Right lobe of liver (tissue), 6 donors: ENCODE measurements around the gene SLC24A3. TPM values are rescaled to one million over a fixed set of nuclear protein-coding genes. Genes with fewer than 3 reads are reported as not detected.

Experiments
- ATAC-seq, 4 donors: fragments of 200-7000 bp; cut with Tn5 transposase; one replicate each; pipeline ENCODE4 v1.9.1; 2020; ENCODE audit warnings: mild to moderate bottlenecking in 4 of 4, moderate library complexity in 4 of 4
- DNase-seq, 3 donors: peaks; one replicate each; pipeline ENCODE4 v3.0.0-alpha.2; 2020
- H3K27ac ChIP-seq, 3 donors: fragments of 200-600 bp; one replicate each; pipeline ENCODE4 v1.8.0; 2022
- H3K27me3 ChIP-seq, 2 donors: fragments of 200-600 bp; one replicate each; pipeline ENCODE4 v1.8.0; 2022
- H3K36me3 ChIP-seq, 4 donors: fragments of 200-600 bp; sonication (generic) in 1 of 4; one replicate each; pipeline versions ENCODE4 v1.5.1 to v1.8.0; 2017 to 2022; ENCODE audit warnings: control low read depth in 1 of 4
- H3K4me1 ChIP-seq, 4 donors: fragments of 200-600 bp; sonication (generic) in 1 of 4; one replicate each; pipeline versions ENCODE4 v1.5.1 to v1.8.0; 2017 to 2022; ENCODE audit warnings: control low read depth in 1 of 4
- H3K4me3 ChIP-seq, 3 donors: fragments of 200-600 bp; one replicate each; pipeline ENCODE4 v1.8.0; 2022
- H3K9me3 ChIP-seq, 4 donors: fragments of 200-600 bp; sonication (generic) in 1 of 4; one replicate each; pipeline versions ENCODE4 v1.5.1 to v1.8.0; 2017 to 2022; ENCODE audit warnings: control low read depth in 1 of 4
- POLR2A ChIP-seq: fragments of 450-650 bp; IDR thresholded peaks from one replicate; pipeline ENCODE4 v1.6.1; 2017; ENCODE audit warnings: antibody characterized with exemption, mild to moderate bottlenecking
- WGBS: methylation state at CpG from one replicate; pipeline ENCODE4 v1.1.6; 2018; ENCODE audit warnings: low coverage, low lambda C conversion rate; ENCODE audit not compliant: insufficient coverage; ENCODE audit errors: missing lambda C conversion rate; 5-methylcytosine and 5-hydroxymethylcytosine counted together
- intact Hi-C, 2 donors: fragments of 100-400 bp; cut with DNase I; formaldehyde crosslinking; loops; one replicate each; pipeline versions ENCODE4 v1.11.2 to v1.14.1; 2022
- total RNA-seq, 6 experiments: library from RNA; depleted of rRNA in 2 of 6; stranded (reverse); fragments of >200 nt in 2 of 6; fragmentation: NEBNext Ultra II Directional in 3 of 6; extraction: Animal tissue kit (Norgen Biotek cat#: 25700) in 3 of 6; gene quantifications; one replicate each; pipeline versions ENCODE4 v1.1.0 to v1.2.4, GENCODE V29; 2016 to 2023
- TF ChIP-seq, protein P1 (sequence below), 4 donors: fragments of 200-600 bp in 3 of 4; fragments of 450-650 bp in 1 of 4; IDR thresholded peaks; one replicate each; pipeline versions ENCODE4 v1.5.1 to v1.8.0; 2016 to 2022; ENCODE audit warnings: antibody characterized with exemption in 4 of 4, mild to moderate bottlenecking in 2 of 4
- donor health status: DM: no; HTN: yes; CAD: no.
- donor health status: DM: no; HTN: no; CAD: no.
- donor health status: DM: no; HTN: no; CAD: no.
- donor health status: DM: no; HTN: yes; CAD: no.
- donor health status: DM: no; HTN: yes; CAD: no.

Gene SLC24A3
- total RNA-seq, 6 experiments from 2014 or later: 0.06 to 0.49 (median 0.27) TPM

- intact Hi-C loops: no loop called here
- TF ChIP-seq POLR2A: no peak
- TF ChIP-seq, protein P1, sequence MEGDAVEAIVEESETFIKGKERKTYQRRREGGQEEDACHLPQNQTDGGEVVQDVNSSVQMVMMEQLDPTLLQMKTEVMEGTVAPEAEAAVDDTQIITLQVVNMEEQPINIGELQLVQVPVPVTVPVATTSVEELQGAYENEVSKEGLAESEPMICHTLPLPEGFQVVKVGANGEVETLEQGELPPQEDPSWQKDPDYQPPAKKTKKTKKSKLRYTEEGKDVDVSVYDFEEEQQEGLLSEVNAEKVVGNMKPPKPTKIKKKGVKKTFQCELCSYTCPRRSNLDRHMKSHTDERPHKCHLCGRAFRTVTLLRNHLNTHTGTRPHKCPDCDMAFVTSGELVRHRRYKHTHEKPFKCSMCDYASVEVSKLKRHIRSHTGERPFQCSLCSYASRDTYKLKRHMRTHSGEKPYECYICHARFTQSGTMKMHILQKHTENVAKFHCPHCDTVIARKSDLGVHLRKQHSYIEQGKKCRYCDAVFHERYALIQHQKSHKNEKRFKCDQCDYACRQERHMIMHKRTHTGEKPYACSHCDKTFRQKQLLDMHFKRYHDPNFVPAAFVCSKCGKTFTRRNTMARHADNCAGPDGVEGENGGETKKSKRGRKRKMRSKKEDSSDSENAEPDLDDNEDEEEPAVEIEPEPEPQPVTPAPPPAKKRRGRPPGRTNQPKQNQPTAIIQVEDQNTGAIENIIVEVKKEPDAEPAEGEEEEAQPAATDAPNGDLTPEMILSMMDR (IDR thresholded peaks at IDR 0.05): no peak
- no peaks in the 10 kb centered on the region for H3K4me1 ChIP-seq
- no peak for DNase-seq
- no peaks in the 10 kb centered on the region for H3K9me3 ChIP-seq
- no peak for ATAC-seq
- no peak overlapping the region for H3K4me3 ChIP-seq
- H3K27me3 ChIP-seq: no peaks in the 10 kb centered on the region
- H3K27ac ChIP-seq: no peak overlapping the region
- no peaks in the 10 kb centered on the region for H3K36me3 ChIP-seq
- WGBS: 65% methylated on average over 4 of the region's 4 CpGs
These were observed 510.6 kb downstream of the SLC24A3 start for GRCh38 chr20:19723051-19723450.

GRCh38 chr20:19723813-19724430, 511.5 kb downstream of the SLC24A3 start:
- Histone ChIP-seq H3K27ac (no peak overlapping the region), H3K9me3 (no peaks in the 10 kb centered on the region), H3K4me1 (no peaks in the 10 kb centered on the region), H3K27me3 (no peaks in the 10 kb centered on the region), H3K36me3 (no peaks in the 10 kb centered on the region), H3K4me3 (no peak overlapping the region)
- DNase-seq (no peak), ATAC-seq (no peak)
- TF ChIP-seq, protein P1 (IDR thresholded peaks at IDR 0.05): no peak
- TF ChIP-seq POLR2A: no peak
- WGBS: 64% methylated on average over 3 of the region's 11 CpGs
- intact Hi-C loops: no loop called here

DNA sequence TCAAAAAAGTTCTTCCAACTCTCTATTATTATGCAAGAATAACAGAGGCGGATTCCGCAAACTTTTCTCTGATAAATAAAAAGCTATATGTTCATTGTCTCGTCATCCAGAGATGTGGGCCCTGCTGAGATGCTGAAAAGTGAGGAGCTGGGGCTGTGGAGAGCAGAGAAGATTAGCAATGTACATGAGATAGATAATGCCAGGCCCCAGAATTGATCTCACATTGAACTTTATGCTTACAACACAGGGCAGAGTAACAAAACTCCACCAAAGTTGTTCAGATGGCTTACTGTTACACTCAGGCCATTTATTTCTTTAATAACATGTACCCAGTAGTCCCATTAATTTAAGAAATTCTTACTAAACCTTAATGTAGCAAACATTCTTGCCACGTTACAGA, 512.9 kb downstream of the SLC24A3 start:
- Histone ChIP-seq H3K36me3 (no peaks in the 10 kb centered on the region), H3K27ac (no peak overlapping the region), H3K4me1 (no peaks in the 10 kb centered on the region), H3K9me3 (no peaks in the 10 kb centered on the region), H3K4me3 (no peak overlapping the region), H3K27me3 (no peaks in the 10 kb centered on the region)
- ATAC-seq: no peak
- 82% methylated on average over 4 of the region's 4 CpGs for WGBS
- TF ChIP-seq POLR2A: no peak
- TF ChIP-seq, protein P1 (IDR thresholded peaks at IDR 0.05): no peak
- DNase-seq: no peak
- intact Hi-C loops: no loop called here

DNA sequence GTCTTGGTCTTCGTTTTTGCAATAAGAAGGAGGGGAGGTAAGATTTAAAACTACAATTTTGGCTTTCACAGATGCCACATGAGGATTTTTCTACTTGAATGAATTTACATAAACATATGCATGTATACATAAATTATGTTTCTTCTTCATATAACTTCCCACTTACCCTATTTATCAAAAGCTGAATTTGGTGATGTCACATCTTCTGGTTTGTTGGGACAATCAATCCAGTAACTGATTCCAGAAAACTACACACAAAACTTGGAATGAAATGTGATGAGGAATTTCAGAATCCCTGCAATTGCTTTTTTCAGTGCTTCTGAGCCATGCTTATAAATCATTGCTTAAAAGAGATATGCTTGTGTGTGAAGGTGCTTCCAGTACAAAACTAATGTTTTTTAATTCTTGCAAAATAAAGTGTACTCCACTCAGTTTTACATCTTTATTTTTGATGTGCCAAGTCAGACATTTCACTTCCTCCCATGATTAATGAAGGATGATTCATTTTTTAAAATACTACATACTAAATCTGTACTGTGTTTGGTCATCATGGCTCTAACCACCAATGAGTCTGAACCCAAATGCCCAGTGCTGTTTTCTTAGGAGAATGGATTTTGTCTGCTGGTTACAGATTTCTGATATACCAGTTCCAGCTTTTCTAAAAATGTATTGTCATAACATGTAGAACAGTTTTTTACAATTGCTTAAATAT, 513.5 kb downstream of the SLC24A3 start:
- H3K9me3 ChIP-seq: no peaks in the 10 kb centered on the region
- WGBS: 73% methylated on average over 1 of the region's 1 CpG
- TF ChIP-seq, protein P1 (IDR thresholded peaks at IDR 0.05): no peak
- TF ChIP-seq POLR2A: no peak
- H3K36me3 ChIP-seq: no peaks in the 10 kb centered on the region
- no peak for DNase-seq
- H3K27me3 ChIP-seq: no peaks in the 10 kb centered on the region
- no peak for ATAC-seq
- no peak overlapping the region for H3K27ac ChIP-seq
- intact Hi-C loops: no loop called here
- no peak overlapping the region for H3K4me3 ChIP-seq
- H3K4me1 ChIP-seq: no peaks in the 10 kb centered on the region
